ENCODE results near the gene ADH1A.
"Not testable (repeated sequence)": the region's sequence is repeated elsewhere in the genome, so short reads cannot be mapped to it uniquely, and the experiment has no call there.

Gene ADH1A

DNA sequence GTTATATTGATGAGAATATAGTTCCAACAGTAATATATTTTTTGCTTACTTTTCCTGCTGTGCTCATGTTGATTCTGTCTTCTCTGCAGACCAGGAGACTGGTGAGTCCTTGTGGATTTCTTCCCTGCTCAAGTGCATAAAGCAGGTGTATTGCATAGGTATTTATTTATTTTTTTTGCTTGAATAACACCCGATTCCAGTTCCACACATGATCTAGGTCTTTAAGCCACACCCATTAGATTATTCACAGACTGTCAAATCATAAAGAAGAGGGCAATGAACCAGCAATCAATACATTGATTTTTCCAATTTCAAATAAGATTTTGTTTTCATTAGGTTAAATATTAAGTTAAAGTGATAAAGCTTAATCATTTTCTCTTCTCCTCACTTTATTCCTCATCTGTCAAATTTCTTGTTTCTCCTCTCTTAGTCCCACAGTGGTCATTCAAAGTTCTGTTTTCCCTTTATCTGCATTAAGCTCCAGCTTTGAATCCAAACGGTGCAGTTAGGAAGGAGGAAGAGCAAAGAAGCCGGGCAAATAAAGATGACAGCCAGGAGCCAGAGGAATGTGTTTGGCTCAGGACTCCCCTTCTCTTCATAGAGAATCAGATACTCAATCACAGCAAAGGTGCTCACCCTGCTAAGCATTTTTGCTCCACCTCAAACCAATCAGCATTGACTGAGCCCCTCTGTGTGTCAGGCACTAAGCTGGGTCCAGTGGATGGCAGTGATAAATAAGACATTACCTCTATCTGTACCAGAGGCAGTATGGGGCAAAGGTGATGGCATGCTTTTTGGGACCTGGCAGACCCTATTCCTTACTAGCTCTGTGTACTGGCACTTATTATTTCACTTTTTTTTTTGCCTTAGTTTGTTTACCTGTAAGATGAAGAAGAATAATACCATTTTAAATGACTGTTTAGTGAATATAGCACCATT, at the start of gene ADH1A:
ADH1A (minus strand) TSS at position 138 of the 939 bp plus-strand sequence; CDS start at position 67, 71 bp downstream.
- Histone ChIP-seq H3K9me3 (ENCODE audit: control insufficient read depth, low read length) (no peaks in the 10 kb centered on the region), H3K27me3 (replicated peaks; ENCODE audit: control insufficient read depth, insufficient read depth, low read length) (no peaks in the 10 kb centered on the region), H3K4me1 (ENCODE audit: control insufficient read depth, insufficient read depth, low read length) (no peaks in the 10 kb centered on the region), H3K36me3 (ENCODE audit: control insufficient read depth, insufficient read depth, low read length, severe bottlenecking) (peaks cover 10% of the 10 kb centered on the region), H3K4me3 (ENCODE audit: low read length) (no peak within 1 kb of the TSS), H3K9ac (ENCODE audit: low read length) (no peak within 1 kb of the TSS)
- no peak for DNase-seq (ENCODE audit: low read depth)

DNA sequence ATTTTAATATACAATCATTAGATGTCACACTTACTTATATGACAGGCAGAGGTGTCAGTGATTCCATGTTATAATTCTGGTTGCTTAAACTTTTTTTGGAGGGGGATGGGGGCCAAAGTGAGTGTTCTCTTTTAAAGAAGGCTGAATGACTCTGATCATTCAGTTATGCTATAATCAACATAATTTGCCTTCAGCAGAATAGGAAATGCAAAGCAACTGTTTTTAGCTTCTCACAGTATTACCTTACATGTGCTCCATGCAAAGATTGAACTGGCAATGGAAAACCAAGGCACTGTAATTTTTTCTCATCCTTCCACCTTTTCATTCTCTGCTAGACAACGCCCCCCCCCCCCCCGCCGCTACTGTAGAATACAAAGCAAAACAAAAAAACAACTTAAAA, 48.4 kb upstream of the ADH1A start:
- Histone ChIP-seq H3K4me1 (ENCODE audit: control insufficient read depth, insufficient read depth, low read length) (no peaks in the 10 kb centered on the region), H3K27me3 (replicated peaks; ENCODE audit: control insufficient read depth, insufficient read depth, low read length) (no peaks in the 10 kb centered on the region), H3K36me3 (ENCODE audit: control insufficient read depth, insufficient read depth, low read length, severe bottlenecking) (no peaks in the 10 kb centered on the region), H3K9me3 (ENCODE audit: control insufficient read depth, low read length) (no peaks in the 10 kb centered on the region), H3K4me3 (ENCODE audit: low read length) (no peak overlapping the region), H3K9ac (ENCODE audit: low read length) (no peak overlapping the region)
- DNase-seq (ENCODE audit: low read depth), result no peak

GRCh38 chr4:99336553-99336952, 45.8 kb upstream of the ADH1A start:
- H3K4me3 ChIP-seq (ENCODE audit: low read length), result no peak overlapping the region
- no peak for DNase-seq (ENCODE audit: low read depth)
- H3K36me3 ChIP-seq (ENCODE audit: control insufficient read depth, insufficient read depth, low read length, severe bottlenecking), result no peaks in the 10 kb centered on the region
- H3K27me3 ChIP-seq (replicated peaks; ENCODE audit: control insufficient read depth, insufficient read depth, low read length), result no peaks in the 10 kb centered on the region
- H3K9me3 ChIP-seq (ENCODE audit: control insufficient read depth, low read length), result no peaks in the 10 kb centered on the region
- no peak overlapping the region for H3K9ac ChIP-seq (ENCODE audit: low read length)
- no peaks in the 10 kb centered on the region for H3K4me1 ChIP-seq (ENCODE audit: control insufficient read depth, insufficient read depth, low read length)

- H3K36me3 ChIP-seq (ENCODE audit: control insufficient read depth, insufficient read depth, low read length, severe bottlenecking), result no peaks in the 10 kb centered on the region
- no peak overlapping the region for H3K9ac ChIP-seq (ENCODE audit: low read length)
- DNase-seq (ENCODE audit: low read depth), result no peak
- H3K4me1 ChIP-seq (ENCODE audit: control insufficient read depth, insufficient read depth, low read length), result no peaks in the 10 kb centered on the region
- no peaks in the 10 kb centered on the region for H3K9me3 ChIP-seq (ENCODE audit: control insufficient read depth, low read length)
- H3K4me3 ChIP-seq (ENCODE audit: low read length), result no peak overlapping the region
- no peaks in the 10 kb centered on the region for H3K27me3 ChIP-seq (replicated peaks; ENCODE audit: control insufficient read depth, insufficient read depth, low read length)
These were observed 44.1 kb upstream of the ADH1A start for GRCh38 chr4:99334880-99335279.

- H3K4me1 ChIP-seq (ENCODE audit: control insufficient read depth, insufficient read depth, low read length), result peaks cover 5% of the 10 kb centered on the region
- no peak overlapping the region for H3K4me3 ChIP-seq (ENCODE audit: low read length)
- DNase-seq (ENCODE audit: low read depth), result no peak
- no peaks in the 10 kb centered on the region for H3K36me3 ChIP-seq (ENCODE audit: control insufficient read depth, insufficient read depth, low read length, severe bottlenecking)
- no peak overlapping the region for H3K9ac ChIP-seq (ENCODE audit: low read length)
- peaks cover 30% of the 10 kb centered on the region for H3K9me3 ChIP-seq (ENCODE audit: control insufficient read depth, low read length)
- H3K27me3 ChIP-seq (replicated peaks; ENCODE audit: control insufficient read depth, insufficient read depth, low read length), result no peaks in the 10 kb centered on the region
These were observed 39.9 kb upstream of the ADH1A start for GRCh38 chr4:99330648-99331047.

GRCh38 chr4:99329876-99330275, 39.1 kb upstream of the ADH1A start:
- no peak for DNase-seq (ENCODE audit: low read depth)
- H3K9me3 ChIP-seq (ENCODE audit: control insufficient read depth, low read length), result peaks cover 32% of the 10 kb centered on the region
- no peak overlapping the region for H3K4me3 ChIP-seq (ENCODE audit: low read length)
- no peaks in the 10 kb centered on the region for H3K36me3 ChIP-seq (ENCODE audit: control insufficient read depth, insufficient read depth, low read length, severe bottlenecking)
- peaks cover 10% of the 10 kb centered on the region for H3K4me1 ChIP-seq (ENCODE audit: control insufficient read depth, insufficient read depth, low read length)
- H3K27me3 ChIP-seq (replicated peaks; ENCODE audit: control insufficient read depth, insufficient read depth, low read length), result no peaks in the 10 kb centered on the region
- H3K9ac ChIP-seq (ENCODE audit: low read length), result no peak overlapping the region

- Histone ChIP-seq H3K27me3 (replicated peaks; ENCODE audit: control insufficient read depth, insufficient read depth, low read length) (no peaks in the 10 kb centered on the region), H3K4me1 (ENCODE audit: control insufficient read depth, insufficient read depth, low read length) (peaks cover 41% of the 10 kb centered on the region), H3K9ac (ENCODE audit: low read length) (peak overlapping the region; percentile 87), H3K36me3 (ENCODE audit: control insufficient read depth, insufficient read depth, low read length, severe bottlenecking) (no peaks in the 10 kb centered on the region), H3K4me3 (ENCODE audit: low read length) (peak overlapping the region; percentile 46), H3K9me3 (ENCODE audit: control insufficient read depth, low read length) (peaks cover 32% of the 10 kb centered on the region)
- peak; percentile 96 for DNase-seq (ENCODE audit: low read depth)
These were observed 34.2 kb upstream of the ADH1A start for GRCh38 chr4:99324979-99325378.

- peak; percentile 15 for DNase-seq (ENCODE audit: low read depth)
- Histone ChIP-seq H3K9me3 (ENCODE audit: control insufficient read depth, low read length) (peaks cover 28% of the 10 kb centered on the region), H3K4me1 (ENCODE audit: control insufficient read depth, insufficient read depth, low read length) (peaks cover 41% of the 10 kb centered on the region), H3K9ac (ENCODE audit: low read length) (peak overlapping the region; percentile 87), H3K4me3 (ENCODE audit: low read length) (peak overlapping the region; percentile 42), H3K27me3 (replicated peaks; ENCODE audit: control insufficient read depth, insufficient read depth, low read length) (no peaks in the 10 kb centered on the region), H3K36me3 (ENCODE audit: control insufficient read depth, insufficient read depth, low read length, severe bottlenecking) (peaks cover 4% of the 10 kb centered on the region)
These were observed 33.6 kb upstream of the ADH1A start for GRCh38 chr4:99324361-99324760.

- Histone ChIP-seq H3K9ac (ENCODE audit: low read length) (peak overlapping the region; percentile 87), H3K27me3 (replicated peaks; ENCODE audit: control insufficient read depth, insufficient read depth, low read length) (no peaks in the 10 kb centered on the region), H3K36me3 (ENCODE audit: control insufficient read depth, insufficient read depth, low read length, severe bottlenecking) (peaks cover 10% of the 10 kb centered on the region), H3K9me3 (ENCODE audit: control insufficient read depth, low read length) (peaks cover 25% of the 10 kb centered on the region), H3K4me3 (ENCODE audit: low read length) (peak overlapping the region; percentile 42), H3K4me1 (ENCODE audit: control insufficient read depth, insufficient read depth, low read length) (peaks cover 47% of the 10 kb centered on the region)
- DNase-seq (ENCODE audit: low read depth), result peak; percentile 87
These were observed 33.0 kb upstream of the ADH1A start for GRCh38 chr4:99323756-99324155.

DNA sequence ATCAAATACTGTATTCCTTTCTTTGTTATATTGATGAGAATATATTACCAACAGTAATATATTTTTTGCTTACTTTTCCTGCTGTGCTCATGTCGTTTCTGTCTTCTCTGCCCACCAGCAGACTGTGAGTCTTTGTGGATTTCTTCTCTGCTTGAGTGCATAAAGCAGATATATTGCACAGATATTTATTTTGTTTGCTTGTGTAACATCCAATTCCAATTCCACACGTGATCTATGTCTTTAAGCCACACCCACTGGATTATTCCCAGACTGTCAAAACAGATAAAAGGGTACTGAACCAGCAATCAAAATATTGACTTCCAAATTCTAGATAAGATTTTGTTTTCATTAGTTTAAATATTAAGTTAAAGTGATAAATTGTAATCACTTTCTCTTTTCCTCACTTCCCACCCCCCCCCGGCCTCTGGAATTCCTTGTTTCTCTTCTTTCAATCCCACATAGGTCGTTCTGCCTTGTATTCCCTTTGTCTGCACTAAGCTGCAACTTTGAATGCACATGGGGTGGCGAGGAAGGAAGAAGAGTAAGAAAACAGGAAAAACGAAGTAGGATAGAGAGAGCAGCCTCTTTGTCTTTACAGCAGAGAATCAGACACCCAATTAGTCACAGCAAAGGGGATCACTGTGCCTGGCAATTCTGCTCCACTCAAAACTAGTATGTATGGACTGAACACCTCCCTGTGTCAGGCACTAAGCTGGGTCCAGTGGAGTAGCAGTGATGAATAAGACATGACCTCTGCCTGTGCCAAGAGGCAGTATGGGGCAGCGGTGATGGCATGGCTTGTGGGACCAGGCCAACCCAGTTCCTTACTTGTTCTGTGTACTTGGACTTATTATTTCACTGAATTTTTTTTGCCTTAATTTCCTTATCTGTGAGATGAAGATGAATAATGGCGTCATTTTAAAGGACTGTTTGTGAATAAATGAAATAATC, 30.7 kb upstream of the ADH1A start, which contains the start of gene ADH1B:
ADH1B (minus strand) TSS at position 161 of the 951 bp plus-strand sequence; CDS start at position 91, 70 bp downstream.
- Histone ChIP-seq H3K4me3 (ENCODE audit: low read length) (peak within 1 kb of the TSS; percentile 90), H3K9ac (ENCODE audit: low read length) (peak within 1 kb of the TSS; percentile 95), H3K27me3 (replicated peaks; ENCODE audit: control insufficient read depth, insufficient read depth, low read length) (no peaks in the 10 kb centered on the region)

DNA sequence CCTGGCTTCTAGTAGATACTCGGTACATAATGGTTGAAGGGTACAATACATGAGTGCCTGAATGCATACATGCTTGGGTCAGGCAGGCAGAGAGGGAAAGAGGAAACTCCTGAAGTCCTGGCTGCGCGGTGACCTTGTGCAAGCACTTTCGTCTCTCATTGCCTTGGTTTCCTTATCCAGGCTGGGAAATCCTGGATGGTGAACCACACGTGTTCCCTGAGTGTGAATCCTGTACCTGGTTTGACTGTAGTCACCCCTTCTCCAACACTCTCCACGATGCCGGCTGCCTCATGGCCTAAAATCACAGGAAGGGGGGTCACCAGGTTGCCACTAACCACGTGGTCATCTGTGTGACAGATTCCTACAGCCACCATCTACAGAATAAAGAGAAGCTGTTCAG, 27.0 kb upstream of the ADH1A start:
- not testable (repeated sequence) for DNase-seq (ENCODE audit: low read depth); H3K27me3 ChIP-seq (replicated peaks; ENCODE audit: control insufficient read depth, insufficient read depth, low read length); H3K9me3 ChIP-seq (ENCODE audit: control insufficient read depth, low read length)
- Histone ChIP-seq H3K36me3 (ENCODE audit: control insufficient read depth, insufficient read depth, low read length, severe bottlenecking) (peaks cover 69% of the 10 kb centered on the region), H3K9ac (ENCODE audit: low read length) (peak overlapping the region; percentile 95), H3K4me3 (ENCODE audit: low read length) (peak overlapping the region; percentile 90), H3K4me1 (ENCODE audit: control insufficient read depth, insufficient read depth, low read length) (peaks cover 53% of the 10 kb centered on the region)

More for the DNA sequence above, 30.7 kb upstream of the ADH1A start, which contains the start of gene ADH1B:
- peak; percentile 32 for DNase-seq (ENCODE audit: low read depth)
- H3K36me3 ChIP-seq (ENCODE audit: control insufficient read depth, insufficient read depth, low read length, severe bottlenecking), result peaks cover 32% of the 10 kb centered on the region
- H3K9me3 ChIP-seq (ENCODE audit: control insufficient read depth, low read length), result peaks cover 11% of the 10 kb centered on the region
- H3K4me1 ChIP-seq (ENCODE audit: control insufficient read depth, insufficient read depth, low read length), result peaks cover 67% of the 10 kb centered on the region
